Activated B cell treated with CpG ODN at 0.5 μM for 24 hours (primary cell): Measurements from ENCODE around the gene SP9. TPM values are rescaled to one million over a fixed set of nuclear protein-coding genes. Genes with fewer than 3 reads are reported as not detected.

Experiments used
- ATAC-seq: fragments of 200-7000 bp; cut with Tn5 transposase; one replicate; pipeline ENCODE4 v1.10.0; 2021; ENCODE audit warnings: low read depth, mild to moderate bottlenecking, moderate library complexity
- CTCF ChIA-PET: fragments of 350-600 bp; sonication (Branson Sonifier 250); formaldehyde crosslinking; loops from one replicate; lab custom pipeline; 2021; ENCODE audit warnings: antibody characterized with exemption; lab: Charles Lee
- POLR2A ChIA-PET: fragments of 350-600 bp; sonication (Branson Sonifier 250); formaldehyde crosslinking; loops from one replicate; lab custom pipeline; 2021; ENCODE audit warnings: antibody characterized with exemption; lab: Charles Lee
- DNase-seq: peaks from one replicate; pipeline ENCODE4 v3.0.0; 2022
- H3K27ac Mint-ChIP-seq: one replicate; pipeline ENCODE4 v1.8.0; 2020; ENCODE audit warnings: mixed read lengths
- H3K27me3 Mint-ChIP-seq: one replicate; pipeline ENCODE4 v1.8.0; 2021; ENCODE audit warnings: mixed read lengths
- H3K36me3 Mint-ChIP-seq: one replicate; pipeline ENCODE4 v1.8.0; 2021; ENCODE audit warnings: low read depth, mixed read lengths
- H3K4me1 Mint-ChIP-seq: one replicate; pipeline ENCODE4 v1.8.0; 2021; ENCODE audit warnings: mixed read lengths
- H3K4me3 Mint-ChIP-seq: one replicate; pipeline ENCODE4 v1.8.0; 2020; ENCODE audit warnings: mild to moderate bottlenecking, mixed read lengths
- H3K9me3 Mint-ChIP-seq: one replicate; pipeline ENCODE4 v1.8.0; 2020; ENCODE audit warnings: mixed read lengths
- CTCF ChIP-seq: fragments of 200-600 bp; IDR thresholded peaks from one replicate; pipeline ENCODE4 v1.8.0; 2022; ENCODE audit warnings: antibody characterized with exemption, mild to moderate bottlenecking
- intact Hi-C: fragments of 100-400 bp; cut with micrococcal nuclease; formaldehyde crosslinking; loops from one replicate; pipeline ENCODE4 v1.15.1; 2024
- total RNA-seq: library from RNA; stranded (reverse); gene quantifications from 2 replicates; pipeline ENCODE4 v1.2.3, GENCODE V29; 2022

SP9 gene
- total RNA-seq, 1 donor from 2014 or later = not detected

DNA sequence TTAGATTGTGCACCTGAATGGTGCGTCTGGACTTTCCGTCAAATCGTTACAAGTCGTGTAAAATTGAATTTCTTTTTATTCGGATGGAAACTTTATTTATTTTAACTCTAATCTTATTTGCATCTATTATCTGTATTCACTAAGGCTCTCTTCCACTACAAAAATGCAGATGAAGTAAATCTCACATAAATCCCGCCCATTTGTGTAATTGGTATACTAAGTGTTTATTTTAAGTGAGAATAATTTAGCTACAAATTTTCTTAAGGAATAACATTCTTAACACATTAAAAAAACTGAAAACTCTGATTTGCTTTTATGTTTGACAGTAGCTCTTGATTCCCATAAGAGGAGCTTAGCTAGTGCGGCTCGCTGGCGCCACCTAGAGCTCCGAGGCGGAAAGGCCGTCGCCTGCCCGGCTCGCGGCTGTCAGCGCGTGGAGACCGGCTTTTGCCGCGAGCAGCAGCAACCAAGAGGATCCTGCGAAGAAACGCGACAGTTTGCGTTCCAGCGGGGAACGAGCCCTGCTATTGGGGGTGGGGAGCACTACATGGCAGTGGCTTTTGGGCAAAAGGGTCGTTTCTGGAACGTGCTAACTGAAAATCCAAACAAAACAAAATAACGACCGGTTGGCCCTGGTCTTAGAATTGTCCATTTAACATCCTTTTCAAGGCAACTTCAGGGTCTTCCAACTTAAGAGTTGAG lies 6.7 kb downstream of the SP9 start:
- no peaks in the 10 kb centered on the region for H3K9me3 Mint-ChIP-seq

DNA sequence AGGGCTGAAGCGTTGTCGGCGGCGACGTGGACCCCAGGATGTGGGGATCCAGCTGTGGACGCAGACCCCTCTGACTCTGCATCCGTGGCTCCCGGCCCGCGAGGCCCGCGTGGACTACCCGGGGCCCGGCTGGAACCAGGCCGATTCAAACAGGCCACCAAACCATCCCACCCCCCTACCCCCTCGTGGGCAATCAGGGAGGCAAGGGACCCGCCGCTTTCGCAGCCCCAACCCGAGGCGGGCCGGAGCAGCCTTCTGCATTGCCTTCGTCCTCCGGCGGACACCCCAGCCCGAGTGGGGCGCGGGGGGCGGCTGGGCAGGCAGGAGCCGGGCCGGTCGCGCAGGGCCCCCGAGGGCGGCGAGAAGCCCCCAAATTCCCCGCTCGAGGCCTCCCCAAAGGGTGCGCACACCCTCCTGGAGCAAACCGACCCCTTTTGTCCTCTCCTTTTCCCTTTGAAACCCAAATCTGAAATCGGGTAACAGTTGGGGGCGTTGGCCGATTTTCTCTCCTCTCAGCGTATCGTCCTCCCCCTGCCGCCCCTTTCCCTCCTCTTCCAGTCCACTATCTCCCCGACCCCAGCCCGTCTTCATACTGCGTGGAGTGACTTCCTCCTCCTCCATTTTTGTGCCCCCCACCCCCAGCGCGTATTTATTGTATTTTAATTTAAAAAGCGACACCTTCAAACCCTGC lies 7.4 kb downstream of the SP9 start:
- peak overlapping the region; percentile 80 for H3K4me3 Mint-ChIP-seq
- DNase-seq = no peak
- H3K27me3 Mint-ChIP-seq = peaks cover 47% of the 10 kb centered on the region
- H3K4me1 Mint-ChIP-seq = peaks cover 38% of the 10 kb centered on the region
- H3K27ac Mint-ChIP-seq = no peak overlapping the region
- intact Hi-C loops = loop anchor here (1.0 to 10.0 kb wide), 12 partner anchors 13 to 1787 kb away; partner anchors contain the start of genes CDCA7 and PDK1
- no peak for ATAC-seq
- POLR2A ChIA-PET = interaction anchor here (0.9 kb wide), 1 partner anchor 12 kb away, joined by 3 read pairs; no protein-coding TSS in a partner anchor
- no peak for TF ChIP-seq CTCF
- H3K9me3 Mint-ChIP-seq = no peaks in the 10 kb centered on the region
- H3K36me3 Mint-ChIP-seq = peaks cover 8% of the 10 kb centered on the region
- CTCF ChIA-PET = interaction anchor here (0.6 to 4.2 kb wide), 17 partner anchors 8 to 1314 kb away, joined by 3 to 109 read pairs (median 5); partner anchors contain the start of gene OLA1

More for the DNA sequence above, 6.7 kb downstream of the SP9 start:
- Mint-ChIP-seq H3K36me3 (peaks cover 2% of the 10 kb centered on the region), H3K4me3 (peak overlapping the region; percentile 80), H3K4me1 (peaks cover 39% of the 10 kb centered on the region), H3K27ac (peak overlapping the region; percentile 81), H3K27me3 (peaks cover 47% of the 10 kb centered on the region)
- ChIA-PET CTCF (interaction anchor here (0.6 to 4.2 kb wide), 17 partner anchors 8 to 1314 kb away, joined by 3 to 109 read pairs (median 4); partner anchors contain the start of gene OLA1), POLR2A (interaction anchor here (0.7 to 0.9 kb wide), 2 partner anchors 12 to 1766 kb away, joined by 3 read pairs; no protein-coding TSS in a partner anchor)
- TF ChIP-seq CTCF = peak; percentile 86
- DNase-seq (peak; percentile 82), ATAC-seq (peak; percentile 73)
- intact Hi-C loops = loop anchor here (1.0 to 10.0 kb wide), 12 partner anchors 12 to 1787 kb away; partner anchors contain the start of genes CDCA7 and PDK1

- no peak overlapping the region for H3K27ac Mint-ChIP-seq
- CTCF ChIA-PET = interaction anchor here (1.0 to 1.1 kb wide), 3 partner anchors 17 to 1314 kb away, joined by 3 to 5 read pairs (median 4); no protein-coding TSS in a partner anchor
- H3K27me3 Mint-ChIP-seq = peaks cover 44% of the 10 kb centered on the region
- no peak for TF ChIP-seq CTCF
- H3K4me3 Mint-ChIP-seq = no peak overlapping the region
- H3K9me3 Mint-ChIP-seq = no peaks in the 10 kb centered on the region
- H3K36me3 Mint-ChIP-seq = peaks cover 11% of the 10 kb centered on the region
- ATAC-seq (no peak), DNase-seq (no peak)
- intact Hi-C loops = loop anchor here (5.0 to 10.0 kb wide), 3 partner anchors 301 to 1788 kb away; partner anchors contain the start of gene PDK1
- H3K4me1 Mint-ChIP-seq = peaks cover 35% of the 10 kb centered on the region
- POLR2A ChIA-PET = no interaction called here
Measured at GRCh38 chr2:174342686-174343342, 8.1 kb downstream of the SP9 start.

- DNase-seq = no peak
- Mint-ChIP-seq H3K27ac (no peak overlapping the region), H3K4me1 (peaks cover 34% of the 10 kb centered on the region), H3K36me3 (peaks cover 15% of the 10 kb centered on the region), H3K9me3 (no peaks in the 10 kb centered on the region), H3K4me3 (no peak overlapping the region), H3K27me3 (peaks cover 43% of the 10 kb centered on the region)
- ChIA-PET CTCF (interaction anchor here (1.0 to 1.1 kb wide), 3 partner anchors 17 to 1315 kb away, joined by 3 to 5 read pairs (median 4); no protein-coding TSS in a partner anchor), POLR2A (no interaction called here)
- TF ChIP-seq CTCF = no peak
- intact Hi-C loops = loop anchor here (5.0 to 10.0 kb wide), 3 partner anchors 301 to 1788 kb away; partner anchors contain the start of gene PDK1
- no peak for ATAC-seq
Measured at GRCh38 chr2:174343343-174343622, 8.5 kb downstream of the SP9 start.
